Skin of body (tissue), 2 donors: ENCODE data around the gene ELMO3. TPM values are rescaled to one million over a fixed set of nuclear protein-coding genes. Genes with fewer than 3 reads are reported as not detected.

Experiments
- DNase-seq: peaks from one replicate; lab custom pipeline; 2025; lab: John Stamatoyannopoulos, UW
- total RNA-seq: library from RNA; depleted of rRNA; stranded (reverse); fragments of >200 nt; gene quantifications from one replicate; pipeline ENCODE4 v1.2.3, GENCODE V29; 2014

Gene ELMO3
- total RNA-seq, 1 donor from 2014 or later: 4.0 TPM

GRCh38 chr16:67163164-67163998 is 35.5 kb upstream of the ELMO3 start:
- no peak for DNase-seq

- no peak for DNase-seq
These were observed 34.9 kb upstream of the ELMO3 start for GRCh38 chr16:67163999-67164558.

GRCh38 chr16:67164599-67165061 is 34.3 kb upstream of the ELMO3 start, which contains the start of gene HSF4:
TSS of gene HSF4 (plus strand) at chr16:67164745. CDS start at chr16:67164812, 67 bp downstream.
- DNase-seq: no peak

- no peak for DNase-seq
These were observed 33.5 kb upstream of the ELMO3 start for GRCh38 chr16:67165121-67166078.

GRCh38 chr16:67166110-67166547 is 32.8 kb upstream of the ELMO3 start:
- DNase-seq: no peak

GRCh38 chr16:67166598-67167168 is 32.2 kb upstream of the ELMO3 start:
- DNase-seq: no peak

- DNase-seq: no peak
These were observed 31.3 kb upstream of the ELMO3 start for GRCh38 chr16:67167588-67167987.

- DNase-seq: no peak
These were observed 29.9 kb upstream of the ELMO3 start for GRCh38 chr16:67169011-67169451.

GRCh38 chr16:67169642-67170167 is 29.2 kb upstream of the ELMO3 start:
- DNase-seq: no peak

- no peak for DNase-seq
These were observed 28.6 kb upstream of the ELMO3 start, which contains the start of gene NOL3 for GRCh38 chr16:67170168-67170948. TSS of gene NOL3 (plus strand) at chr16:67170538.

- DNase-seq: no peak
These were observed 27.8 kb upstream of the ELMO3 start for GRCh38 chr16:67170949-67171649.

GRCh38 chr16:67173323-67173722 is 25.6 kb upstream of the ELMO3 start:
- no peak for DNase-seq

- DNase-seq: peak; percentile 31
These were observed 24.9 kb upstream of the ELMO3 start for GRCh38 chr16:67173808-67174705.

GRCh38 chr16:67174706-67175231 is 24.2 kb upstream of the ELMO3 start:
- DNase-seq: no peak

- no peak for DNase-seq
These were observed 22.3 kb upstream of the ELMO3 start for GRCh38 chr16:67176662-67177061.

GRCh38 chr16:67177743-67178699 is 20.9 kb upstream of the ELMO3 start:
- peak; percentile 22 for DNase-seq
